SU-DHL-6 (cell line): Measurements from ENCODE around the gene ANKLE1.

Experiments used
- H2AFZ ChIP-seq: fragments of 200-600 bp; sonication (generic); 2 replicates; pipeline ENCODE4 v1.6.1; 2014; ENCODE audit warnings: low read depth, mild to moderate bottlenecking, moderate library complexity, mixed read lengths, antibody characterized with exemption, low read length; ENCODE audit not compliant: severe bottlenecking
- H3F3A ChIP-seq: fragments of 200-600 bp; shearing (Covaris generic); 2 replicates; pipeline ENCODE4 v1.6.0; 2016; ENCODE audit warnings: antibody characterized with exemption, mild to moderate bottlenecking; ENCODE audit not compliant: insufficient read depth
- H3K27ac ChIP-seq: fragments of 200-600 bp; sonication (generic); 2 replicates; pipeline ENCODE4 v1.5.1; 2016; ENCODE audit warnings: low read depth, mild to moderate bottlenecking, low read length, moderate library complexity, mixed read lengths
- H3K27me3 ChIP-seq: fragments of 200-600 bp; sonication (generic), shearing (Covaris generic); 2 replicates; pipeline ENCODE4 v1.6.0; 2014; ENCODE audit warnings: mild to moderate bottlenecking, low read length
- H3K36me3 ChIP-seq: fragments of 200-600 bp; sonication (generic); 2 replicates; pipeline ENCODE4 v1.6.1; 2014; ENCODE audit warnings: mild to moderate bottlenecking, low read length, mixed read lengths
- H3K4me2 ChIP-seq: fragments of 300-600, 200-600 bp; shearing (Covaris generic), sonication (generic); 2 replicates; pipeline ENCODE4 v1.6.0; 2014; ENCODE audit warnings: low read length, low read depth, mild to moderate bottlenecking; ENCODE audit not compliant: poor library complexity, severe bottlenecking
- H3K4me3 ChIP-seq: fragments of 200-600 bp; sonication (generic); 2 replicates; pipeline ENCODE4 v1.5.1; 2014; ENCODE audit warnings: antibody characterized with exemption, low read length, mild to moderate bottlenecking, mixed read lengths; ENCODE audit not compliant: insufficient read depth, poor library complexity, severe bottlenecking
- H3K79me2 ChIP-seq: fragments of 200-600 bp; sonication (generic); 2 replicates; pipeline ENCODE4 v1.6.1; 2014; ENCODE audit warnings: mild to moderate bottlenecking, low read length, moderate library complexity; ENCODE audit not compliant: insufficient read depth
- H3K9ac ChIP-seq: fragments of 200-600 bp; sonication (generic); 2 replicates; pipeline ENCODE4 v1.7.0; 2014; ENCODE audit warnings: mild to moderate bottlenecking, low read length
- H3K9me2 ChIP-seq: fragments of 200-600 bp; sonication (generic); replicated peaks from 2 replicates; pipeline ENCODE4 v1.6.1; 2014; ENCODE audit warnings: low read length; ENCODE audit not compliant: insufficient read depth
- H3K9me3 ChIP-seq: fragments of 200-600 bp; sonication (generic); 2 replicates; pipeline ENCODE4 v1.6.1; 2014; ENCODE audit warnings: low read length, mixed read lengths; ENCODE audit not compliant: insufficient read depth
- H4K20me1 ChIP-seq: fragments of 200-600 bp; sonication (generic); 2 replicates; pipeline ENCODE4 v1.6.1; 2014; ENCODE audit warnings: low read depth, mild to moderate bottlenecking, antibody characterized with exemption, low read length, moderate library complexity, mixed read lengths
- EZH2phosphoT487 ChIP-seq: fragments of 200-600 bp; sonication (generic), shearing (Covaris generic); conservative IDR thresholded peaks from 2 replicates; pipeline ENCODE4 v1.6.1; 2018; ENCODE audit warnings: mild to moderate bottlenecking, antibody characterized with exemption, low read length, moderate library complexity, mixed read lengths
- TF ChIP-seq, protein P1 (sequence below): fragments of 200-600 bp; sonication (generic); IDR thresholded peaks from one replicate; pipeline ENCODE4 v1.5.1; 2017; ENCODE audit warnings: antibody characterized with exemption, mild to moderate bottlenecking, low read length, moderate library complexity; ENCODE audit not compliant: insufficient read depth, poor library complexity, severe bottlenecking

ANKLE1 gene

GRCh38 chr19:17244618-17245534 lies 36.8 kb upstream of the ANKLE1 start:
- TF ChIP-seq, protein P1, sequence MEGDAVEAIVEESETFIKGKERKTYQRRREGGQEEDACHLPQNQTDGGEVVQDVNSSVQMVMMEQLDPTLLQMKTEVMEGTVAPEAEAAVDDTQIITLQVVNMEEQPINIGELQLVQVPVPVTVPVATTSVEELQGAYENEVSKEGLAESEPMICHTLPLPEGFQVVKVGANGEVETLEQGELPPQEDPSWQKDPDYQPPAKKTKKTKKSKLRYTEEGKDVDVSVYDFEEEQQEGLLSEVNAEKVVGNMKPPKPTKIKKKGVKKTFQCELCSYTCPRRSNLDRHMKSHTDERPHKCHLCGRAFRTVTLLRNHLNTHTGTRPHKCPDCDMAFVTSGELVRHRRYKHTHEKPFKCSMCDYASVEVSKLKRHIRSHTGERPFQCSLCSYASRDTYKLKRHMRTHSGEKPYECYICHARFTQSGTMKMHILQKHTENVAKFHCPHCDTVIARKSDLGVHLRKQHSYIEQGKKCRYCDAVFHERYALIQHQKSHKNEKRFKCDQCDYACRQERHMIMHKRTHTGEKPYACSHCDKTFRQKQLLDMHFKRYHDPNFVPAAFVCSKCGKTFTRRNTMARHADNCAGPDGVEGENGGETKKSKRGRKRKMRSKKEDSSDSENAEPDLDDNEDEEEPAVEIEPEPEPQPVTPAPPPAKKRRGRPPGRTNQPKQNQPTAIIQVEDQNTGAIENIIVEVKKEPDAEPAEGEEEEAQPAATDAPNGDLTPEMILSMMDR = no peak
- no peaks in the 10 kb centered on the region for H3K9me3 ChIP-seq
- no peaks in the 10 kb centered on the region for H3K27me3 ChIP-seq
- H3K4me2 ChIP-seq = peak overlapping the region; percentile 41
- peaks cover 10% of the 10 kb centered on the region for H3F3A ChIP-seq
- H3K9ac ChIP-seq = peak overlapping the region; percentile 59
- no peaks in the 10 kb centered on the region for H4K20me1 ChIP-seq
- H2AFZ ChIP-seq = no peak overlapping the region
- H3K27ac ChIP-seq = peak overlapping the region; percentile 26; the same call in 1 of the 2 replicates
- H3K36me3 ChIP-seq = no peaks in the 10 kb centered on the region
- no peaks in the 10 kb centered on the region for H3K9me2 ChIP-seq
- peak overlapping the region; percentile 57 for H3K4me3 ChIP-seq
- peaks cover 3% of the 10 kb centered on the region; the same call in 1 of the 2 replicates for H3K79me2 ChIP-seq

DNA sequence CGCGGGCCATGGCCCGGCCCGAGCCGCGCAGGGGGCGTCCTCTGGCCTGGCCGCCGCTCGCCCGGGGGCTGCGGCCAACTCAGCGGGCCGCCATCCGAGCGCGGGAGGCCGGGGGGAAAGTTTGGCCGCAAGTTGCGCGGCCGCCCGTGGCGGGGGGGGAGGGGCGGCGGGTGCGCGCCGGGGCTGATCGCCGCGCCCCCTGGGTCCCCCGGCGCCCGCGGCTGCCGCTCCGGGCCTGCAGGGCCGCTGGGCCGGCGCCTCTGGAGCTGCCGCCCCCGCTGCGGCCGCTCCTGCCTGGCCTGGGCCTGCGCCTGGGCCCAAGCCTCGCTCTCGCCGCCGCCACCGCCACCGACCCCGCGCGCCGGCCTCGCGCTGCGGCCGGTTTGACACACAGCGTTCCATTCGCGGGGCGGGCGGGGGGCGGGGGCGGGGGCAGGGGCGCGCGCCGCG lies 36.1 kb upstream of the ANKLE1 start, which contains the start of gene NR2F6:
Gene NR2F6, minus strand, starts transcription at position 385 of the 450 bp plus-strand sequence. CDS start 699 bp downstream, outside the sequence.
- H3K9me3 ChIP-seq = no peaks in the 10 kb centered on the region
- H2AFZ ChIP-seq = peak within 1 kb of the TSS; percentile 72

GRCh38 chr19:17246681-17247425 lies 34.8 kb upstream of the ANKLE1 start:
- H3K79me2 ChIP-seq = peaks cover 3% of the 10 kb centered on the region; the same call in 1 of the 2 replicates
- H3K4me3 ChIP-seq = peak overlapping the region; percentile 64
- TF ChIP-seq, protein P1 = no peak
- TF ChIP-seq EZH2phosphoT487 = no peak
- H2AFZ ChIP-seq = peak overlapping the region; percentile 72
- H3F3A ChIP-seq = peaks cover 10% of the 10 kb centered on the region
- peak overlapping the region; percentile 93 for H3K4me2 ChIP-seq
- H3K9ac ChIP-seq = peak overlapping the region; percentile 68
- no peaks in the 10 kb centered on the region for H4K20me1 ChIP-seq
- H3K9me3 ChIP-seq = no peaks in the 10 kb centered on the region
- peak overlapping the region; percentile 67 for H3K27ac ChIP-seq
- no peaks in the 10 kb centered on the region for H3K9me2 ChIP-seq
- H3K36me3 ChIP-seq = no peaks in the 10 kb centered on the region
- no peaks in the 10 kb centered on the region for H3K27me3 ChIP-seq

More for the DNA sequence above, 36.1 kb upstream of the ANKLE1 start, which contains the start of gene NR2F6:
- H3K9me2 ChIP-seq = no peaks in the 10 kb centered on the region
- no peak for TF ChIP-seq EZH2phosphoT487
- no peaks in the 10 kb centered on the region for H3K27me3 ChIP-seq
- peaks cover 3% of the 10 kb centered on the region; the same call in 1 of the 2 replicates for H3K79me2 ChIP-seq
- H3F3A ChIP-seq = peaks cover 10% of the 10 kb centered on the region
- no peaks in the 10 kb centered on the region for H3K36me3 ChIP-seq
- H3K9ac ChIP-seq = peak within 1 kb of the TSS; percentile 68
- H3K4me3 ChIP-seq = peak within 1 kb of the TSS; percentile 64
- no peaks in the 10 kb centered on the region for H4K20me1 ChIP-seq
- peak within 1 kb of the TSS; percentile 67 for H3K27ac ChIP-seq
- H3K4me2 ChIP-seq = peak within 1 kb of the TSS; percentile 93
